Uterus (tissue), 2 donors: ENCODE data around the gene MXD3.

Experiments used
- POLR2A ChIP-seq, 2 donors: fragments of 450-650 bp; IDR thresholded peaks; one replicate each; pipeline ENCODE4 v1.6.1; 2016; ENCODE audit warnings: antibody characterized with exemption in 2 of 2, mild to moderate bottlenecking in 1 of 2, moderate library complexity in 1 of 2
- TF ChIP-seq, protein P1 (sequence below), 4 experiments: fragments of 200-600 bp in 2 of 4; fragments of 450-650 bp in 2 of 4; sonication (generic) in 2 of 4; IDR thresholded peaks; one replicate each; pipeline ENCODE4 v1.5.1; 2016 to 2019; ENCODE audit warnings: antibody characterized with exemption in 4 of 4, mild to moderate bottlenecking in 2 of 4, moderate library complexity in 1 of 4

DNA sequence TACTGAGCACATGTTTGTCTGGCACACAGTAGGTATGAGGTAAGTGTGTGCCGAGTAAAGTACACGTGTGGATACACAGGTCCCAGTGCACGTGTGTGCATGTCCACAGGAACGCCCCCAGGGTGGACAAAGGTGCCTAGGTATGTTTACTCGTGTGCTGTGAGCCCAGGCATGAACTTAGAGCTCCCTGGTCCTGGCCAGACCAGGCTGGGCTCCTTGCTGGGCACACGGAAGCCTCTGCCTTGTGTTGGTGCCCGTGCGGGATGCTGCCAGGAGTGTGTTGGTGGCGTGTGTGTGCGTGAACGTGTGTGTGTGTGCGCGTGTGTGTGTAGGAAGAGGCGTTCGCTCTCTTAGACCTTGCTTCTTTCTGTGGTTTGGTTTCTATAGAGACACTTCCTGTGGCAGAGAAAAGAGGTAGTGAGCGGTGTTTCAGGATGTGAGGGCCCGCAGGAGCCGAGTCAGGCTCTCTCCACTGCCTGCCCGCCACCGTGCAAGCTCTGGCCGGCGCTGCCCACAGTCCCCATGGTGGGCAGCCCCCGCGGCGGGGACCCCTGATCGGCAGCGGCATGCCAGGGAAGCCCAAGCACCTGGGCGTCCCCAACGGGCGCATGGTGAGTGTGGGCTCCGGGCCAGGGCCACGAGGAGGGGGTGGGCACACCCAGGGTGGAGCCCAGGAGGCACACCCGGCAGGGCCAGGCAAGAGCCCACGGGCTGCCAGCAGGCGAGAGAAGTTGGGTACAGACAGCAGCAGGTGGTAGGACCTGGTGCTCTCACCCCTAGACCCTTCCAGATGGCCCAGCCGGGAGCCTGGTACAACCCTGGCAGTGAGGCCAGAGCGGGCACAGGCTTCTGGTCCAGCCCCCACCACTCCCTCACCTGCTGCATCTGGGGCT, 46.0 kb upstream of the MXD3 start, which contains the start of gene RGS14:
- TF ChIP-seq POLR2A (IDR thresholded peaks at IDR 0.05), result no peak
- TF ChIP-seq, protein P1, sequence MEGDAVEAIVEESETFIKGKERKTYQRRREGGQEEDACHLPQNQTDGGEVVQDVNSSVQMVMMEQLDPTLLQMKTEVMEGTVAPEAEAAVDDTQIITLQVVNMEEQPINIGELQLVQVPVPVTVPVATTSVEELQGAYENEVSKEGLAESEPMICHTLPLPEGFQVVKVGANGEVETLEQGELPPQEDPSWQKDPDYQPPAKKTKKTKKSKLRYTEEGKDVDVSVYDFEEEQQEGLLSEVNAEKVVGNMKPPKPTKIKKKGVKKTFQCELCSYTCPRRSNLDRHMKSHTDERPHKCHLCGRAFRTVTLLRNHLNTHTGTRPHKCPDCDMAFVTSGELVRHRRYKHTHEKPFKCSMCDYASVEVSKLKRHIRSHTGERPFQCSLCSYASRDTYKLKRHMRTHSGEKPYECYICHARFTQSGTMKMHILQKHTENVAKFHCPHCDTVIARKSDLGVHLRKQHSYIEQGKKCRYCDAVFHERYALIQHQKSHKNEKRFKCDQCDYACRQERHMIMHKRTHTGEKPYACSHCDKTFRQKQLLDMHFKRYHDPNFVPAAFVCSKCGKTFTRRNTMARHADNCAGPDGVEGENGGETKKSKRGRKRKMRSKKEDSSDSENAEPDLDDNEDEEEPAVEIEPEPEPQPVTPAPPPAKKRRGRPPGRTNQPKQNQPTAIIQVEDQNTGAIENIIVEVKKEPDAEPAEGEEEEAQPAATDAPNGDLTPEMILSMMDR (IDR thresholded peaks at IDR 0.05), result no peak
